Heart left ventricle (tissue), 13 donors: ENCODE results near the gene ELFN1.

ENCODE experiments used
- CTCF ChIP-seq, 12 donors: fragments of 200-600 bp; sonication (generic) in 4 of 12; IDR thresholded peaks; one replicate each; pipeline versions ENCODE4 v1.5.0 to v1.8.0; 2018 to 2022; ENCODE audit warnings: antibody characterized with exemption in 12 of 12, mild to moderate bottlenecking in 5 of 12
- POLR2A ChIP-seq, 2 donors: fragments of 450-650 bp; IDR thresholded peaks; one replicate each; pipeline ENCODE4 v1.6.1; 2017; ENCODE audit warnings: antibody characterized with exemption in 2 of 2, mild to moderate bottlenecking in 2 of 2, moderate library complexity in 2 of 2
- donor health status: ischemic (EF 13 %, LVEDD 7.1; RV severe dilation, severe dysfunction).
- donor health status: DM: no; HTN: yes; CAD: no.
- donor health status: DM: no; HTN: no; CAD: no.
- donor health status: ischemic (EF 25% LVEDD 6.9; RV normal size, moderate dysfunction).
- donor health status: ischemic (EF 25% LVEDD 5.7; RV mildly dilated, moderate dysfunction).
- donor health status: ischemic (EF 35%, LVEDD 5.7; RV mildly dilated, moderate dysfunction).
- donor health status: nonischemic (EF 11% LVEDD 7.7; RV severe dilation, severe dysfunction).
- donor health status: DM: yes; HTN: yes; CAD: no.
- donor health status: PGD.
- donor health status: ischemic (EF 29% LVEDD 5.4; RV normal size, mild dysfunction).
- donor health status: nonischemic (EF 23%, LVEDD 6.1; RV moderate dilation, normal function).

GRCh38 chr7:1704811-1705738 is 35.0 kb downstream of the ELFN1 start:
- TF ChIP-seq POLR2A (IDR thresholded peaks at IDR 0.05) = no peak
- no peak for TF ChIP-seq CTCF (IDR thresholded peaks at IDR 0.05)
